PC-3 (cell line): ENCODE results near the gene IQCE.

ENCODE experiments used
- EZH2 ChIP-seq: fragments of 300-600 bp; sonication (generic); IDR thresholded peaks from one replicate; pipeline ENCODE4 v1.6.1; 2017; ENCODE audit warnings: antibody characterized with exemption, mild to moderate bottlenecking, low read length; ENCODE audit not compliant: unreplicated experiment
- TF ChIP-seq, protein P1 (sequence below): fragments of 300-600 bp; sonication (generic); conservative IDR thresholded peaks from 2 replicates; pipeline ENCODE4 v1.5.1; 2017; ENCODE audit warnings: antibody characterized with exemption, low read depth, mild to moderate bottlenecking, low read length

DNA sequence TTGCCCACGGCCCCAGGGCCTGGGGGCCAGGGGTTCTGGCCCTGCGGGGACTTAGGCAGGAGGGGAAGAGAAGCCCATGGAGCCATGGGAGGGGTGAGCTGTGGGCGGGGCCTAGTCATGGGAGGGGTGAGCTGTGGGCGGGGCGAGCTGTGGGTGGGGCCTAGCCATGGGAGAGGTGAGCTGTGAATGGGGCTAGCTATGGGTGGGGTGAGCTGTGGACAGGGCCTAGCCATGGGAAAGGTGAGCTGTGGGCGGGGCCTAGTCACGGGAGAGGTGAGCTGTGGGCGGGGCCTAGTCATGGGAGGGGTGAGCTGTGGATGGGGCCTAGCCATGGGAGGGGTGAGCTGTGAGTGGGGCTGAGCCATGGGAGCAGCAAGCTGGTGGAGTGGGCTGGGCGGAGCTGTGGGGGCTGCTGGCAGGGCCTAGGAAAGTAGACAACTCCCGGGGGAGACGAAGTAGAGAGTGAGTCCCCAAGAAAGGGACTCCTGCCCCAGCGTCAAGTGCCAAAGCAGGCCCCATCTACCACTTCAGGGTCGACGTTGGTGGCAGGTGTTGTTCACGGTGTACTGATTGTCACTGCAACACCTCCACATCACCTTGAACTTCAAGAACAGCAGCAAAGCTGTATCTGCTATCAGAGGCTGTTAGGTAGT lies 53.8 kb downstream of the IQCE start:
- TF ChIP-seq, protein P1, sequence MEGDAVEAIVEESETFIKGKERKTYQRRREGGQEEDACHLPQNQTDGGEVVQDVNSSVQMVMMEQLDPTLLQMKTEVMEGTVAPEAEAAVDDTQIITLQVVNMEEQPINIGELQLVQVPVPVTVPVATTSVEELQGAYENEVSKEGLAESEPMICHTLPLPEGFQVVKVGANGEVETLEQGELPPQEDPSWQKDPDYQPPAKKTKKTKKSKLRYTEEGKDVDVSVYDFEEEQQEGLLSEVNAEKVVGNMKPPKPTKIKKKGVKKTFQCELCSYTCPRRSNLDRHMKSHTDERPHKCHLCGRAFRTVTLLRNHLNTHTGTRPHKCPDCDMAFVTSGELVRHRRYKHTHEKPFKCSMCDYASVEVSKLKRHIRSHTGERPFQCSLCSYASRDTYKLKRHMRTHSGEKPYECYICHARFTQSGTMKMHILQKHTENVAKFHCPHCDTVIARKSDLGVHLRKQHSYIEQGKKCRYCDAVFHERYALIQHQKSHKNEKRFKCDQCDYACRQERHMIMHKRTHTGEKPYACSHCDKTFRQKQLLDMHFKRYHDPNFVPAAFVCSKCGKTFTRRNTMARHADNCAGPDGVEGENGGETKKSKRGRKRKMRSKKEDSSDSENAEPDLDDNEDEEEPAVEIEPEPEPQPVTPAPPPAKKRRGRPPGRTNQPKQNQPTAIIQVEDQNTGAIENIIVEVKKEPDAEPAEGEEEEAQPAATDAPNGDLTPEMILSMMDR = no peak
- TF ChIP-seq EZH2 = no peak
